ENCODE measurements around the gene GPR151. TPM values are rescaled to one million over a fixed set of nuclear protein-coding genes. Genes with fewer than 3 reads are reported as not detected.

GPR151 gene
- not detected in 2 replicates for total RNA-seq (2021; fragmentation: NEBNext Ultra II Directional; extraction: Animal tissue kit (Norgen Biotek cat#: 25700))
- 0.03 TPM in 1 of 2 replicates, not detected in the other for polyA plus RNA-seq (2011; rRNA removed)
- not detected for polyA plus RNA-seq (2011; cell fraction: cytosol; rRNA removed)
- polyA plus RNA-seq (2011; cell fraction: nucleus; rRNA removed): not detected
- polyA plus RNA-seq (2012, experiment 1 of 2): not detected in 4 replicates
- polyA plus RNA-seq (2012, experiment 2 of 2): not detected
- not detected for polyA plus RNA-seq (2013, experiment 1 of 2)
- polyA plus RNA-seq (2013, experiment 2 of 2): not detected
- polyA minus RNA-seq (2011; rRNA and poly(A)+ RNA removed): 0.10 and 0.28 TPM in 2 replicates
- not detected for polyA minus RNA-seq (2011; cell fraction: cytosol; rRNA and poly(A)+ RNA removed)
- polyA minus RNA-seq (2011; cell fraction: nucleus; rRNA and poly(A)+ RNA removed): not detected
- long read RNA-seq, experiment 1: 0 reads
- long read RNA-seq, experiment 2: 0 reads

DNA sequence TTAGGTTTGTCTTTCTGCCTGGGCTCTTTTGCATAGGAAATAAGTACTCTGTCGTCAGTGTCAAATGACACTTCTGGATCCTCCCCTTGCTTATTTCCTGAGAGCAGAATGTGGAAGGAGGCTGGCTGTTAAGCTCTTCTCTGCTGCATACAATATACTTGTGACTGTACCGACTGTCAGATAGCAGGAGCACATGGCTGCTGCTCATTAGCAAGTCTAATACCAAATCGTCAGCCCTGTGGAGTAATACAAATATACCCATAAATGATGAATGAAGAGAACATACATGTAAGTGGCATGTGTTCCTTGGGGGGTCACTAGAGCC lies at the start of gene GPR151:
Gene GPR151, minus strand, starts transcription at position 40 of the 325 bp plus-strand sequence. CDS start 77 bp downstream, outside the sequence.
- Histone ChIP-seq H4K5ac (ENCODE audit: insufficient read length, low read depth, low read length) (no peak within 1 kb of the TSS), H3K4me3 (ENCODE audit: extremely low read depth in 1 of 4, insufficient read depth in 2 of 4, low read depth in 3 of 4, low read length in 4 of 4) (no peak within 1 kb of the TSS), H3K14ac (ENCODE audit: insufficient read length) (no peak within 1 kb of the TSS), H3K79me1 (ENCODE audit: low read depth, low read length) (no peaks in the 10 kb centered on the region), H3K18ac (ENCODE audit: extremely low read depth, low read length) (no peak within 1 kb of the TSS), H4K91ac (replicated peaks; ENCODE audit: insufficient read length, low read length) (no peak within 1 kb of the TSS), H3K9me3 (ENCODE audit: insufficient read depth in 2 of 2, low read depth in 1 of 2, low read length in 1 of 2) (no peaks in the 10 kb centered on the region), H3K23ac (ENCODE audit: insufficient read length) (no peak within 1 kb of the TSS), H3K4ac (replicated peaks; ENCODE audit: insufficient read length, low read depth, low read length) (no peak within 1 kb of the TSS), H4K20me1 (replicated peaks in 1 of 2; ENCODE audit: control insufficient read depth in 1 of 2, insufficient read depth in 2 of 2, low read length in 2 of 2) (peaks cover 0 to 2% of the 10 kb centered on the region in 2 experiments), H2BK20ac (ENCODE audit: low read length) (no peak within 1 kb of the TSS), H2BK15ac (ENCODE audit: low read length) (no peak within 1 kb of the TSS), H2AFZ (ENCODE audit: low read length) (no peak within 1 kb of the TSS), H4K8ac (ENCODE audit: extremely low read depth, insufficient read depth, low read length) (no peak within 1 kb of the TSS), H2BK12ac (ENCODE audit: low read depth, low read length) (no peak within 1 kb of the TSS), H3K79me2 (ENCODE audit: control insufficient read depth in 1 of 2, insufficient read depth in 2 of 2, low read length in 2 of 2) (no peaks in the 10 kb centered on the region), H3K4me2 (ENCODE audit: insufficient read depth in 1 of 2, low read depth in 2 of 2, low read length in 2 of 2) (no peak within 1 kb of the TSS), H3K23me2 (ENCODE audit: low read depth, low read length) (no peaks in the 10 kb centered on the region), H3K27me3 (replicated peaks in 1 of 4; ENCODE audit: control insufficient read depth in 3 of 4, extremely low read depth in 1 of 4, insufficient read depth in 3 of 4, low read length in 3 of 4) (no peaks in the 10 kb centered on the region), H3K36me3 (ENCODE audit: control insufficient read depth in 2 of 4, insufficient read depth in 4 of 4, low read length in 3 of 4) (peaks cover 0 to 8% (median under 1%) of the 10 kb centered on the region in 4 experiments; a peak in 2 of 8 replicates), H3K9ac (replicated peaks in 1 of 4; ENCODE audit: extremely low read depth in 1 of 4, low read depth in 3 of 4, low read length in 3 of 4) (no peak within 1 kb of the TSS), H2AK5ac (ENCODE audit: low read depth, low read length) (no peak within 1 kb of the TSS), H3K27ac (ENCODE audit: low read depth, low read length) (no peak within 1 kb of the TSS), H2BK120ac (replicated peaks; ENCODE audit: low read depth, low read length) (no peak within 1 kb of the TSS), H3K4me1 (replicated peaks in 1 of 4; ENCODE audit: control insufficient read depth in 3 of 4, insufficient read depth in 4 of 4, low read length in 3 of 4) (peaks cover 0 to 4% (median 0%) of the 10 kb centered on the region in 4 experiments; a peak in 1 of 7 replicates), H2BK5ac (ENCODE audit: low read depth, low read length) (no peak within 1 kb of the TSS), H3K56ac (replicated peaks; ENCODE audit: insufficient read length, low read depth, low read length) (no peak within 1 kb of the TSS)
- ChIA-PET CTCF (ENCODE audit: partially characterized antibody) (interaction anchor here (0.9 to 3.6 kb wide), 7 partner anchors 14 to 875 kb away, joined by 3 to 29 read pairs (median 5); no protein-coding TSS in a partner anchor), POLR2A (ENCODE audit: partially characterized antibody) (no interaction called here)
- DNase-seq (ENCODE audit: low read depth in 1 of 2, low spot score in 2 of 2): no peak
- WGBS, 2 experiments (ENCODE audit: extremely low coverage in 1 of 2, insufficient coverage in 1 of 2, insufficient read length in 1 of 2, insufficient replicate concordance in 2 of 2, low coverage in 1 of 2, low lambda C conversion rate in 2 of 2, missing lambda C conversion rate in 1 of 2): 62% methylated on average over 3 of the region's 3 CpGs; no CpG with 5 or more reads in 1 of the 2 experiments
- FAIRE-seq: no peak
- TF ChIP-seq PHF8 (conservative IDR thresholded peaks at IDR 0.05; ENCODE audit: low read depth, low read length) (no peak), SIN3A (conservative IDR thresholded peaks at IDR 0.05 in 1 of 2, IDR thresholded peaks at IDR 0.05 in 1 of 2; ENCODE audit: low read depth in 1 of 2, low read length in 2 of 2) (no peak), RAD21 (IDR thresholded peaks at IDR 0.05 in 1 of 2, conservative IDR thresholded peaks at IDR 0.05 in 1 of 2; ENCODE audit: low read depth in 2 of 2, low read length in 2 of 2) (no peak), CEBPB (IDR thresholded peaks at IDR 0.05; ENCODE audit: low read depth, low read length) (no peak), KDM1A (IDR thresholded peaks at IDR 0.05; ENCODE audit: borderline replicate concordance, low read length) (no peak)
